Thyroid gland (tissue), 4 donors: Measurements from ENCODE around the gene HBD.

Source experiments
- CTCF ChIP-seq, 6 experiments: fragments of 200-600 bp in 3 of 6; fragments of 450-650 bp in 3 of 6; sonication (generic) in 3 of 6; IDR thresholded peaks; one replicate each; pipeline ENCODE4 v1.5.1; 2016 to 2019; ENCODE audit warnings: antibody characterized with exemption in 6 of 6, mild to moderate bottlenecking in 2 of 6, inconsistent platforms in 1 of 6, moderate library complexity in 1 of 6
- POLR2A ChIP-seq, 2 donors: fragments of 450-650 bp; IDR thresholded peaks; one replicate each; pipeline ENCODE4 v1.6.1; 2017; ENCODE audit warnings: antibody characterized with exemption in 2 of 2, mild to moderate bottlenecking in 2 of 2, moderate library complexity in 1 of 2

GRCh38 chr11:5188201-5188600 lies 46.1 kb downstream of the HBD start:
- TF ChIP-seq CTCF (IDR thresholded peaks at IDR 0.05): no peak
- no peak for TF ChIP-seq POLR2A (IDR thresholded peaks at IDR 0.05)
